PC-9 (cell line): ENCODE data around the gene CEP120. TPM values are rescaled to one million over a fixed set of nuclear protein-coding genes. Genes with fewer than 3 reads are reported as not detected.
"Not testable (repeated sequence)": the region's sequence is repeated elsewhere in the genome, so short reads cannot be mapped to it uniquely, and the experiment has no call there.

Source experiments
- BruUV-seq: library from RNA; stranded (reverse); fragments of 400-500 nt; replicated peaks from 2 replicates; lab custom pipeline; 2021; lab: Mats Ljungman, UMichigan
- CTCF ChIA-PET: fragments of 300-600 bp; sonication (Branson Sonifier 250); formaldehyde crosslinking; loops from one replicate; lab custom pipeline; 2022; ENCODE audit warnings: antibody characterized with exemption; lab: Charles Lee
- POLR2A ChIA-PET: fragments of 300-600 bp; sonication (Branson Sonifier 250); formaldehyde crosslinking; loops from one replicate; lab custom pipeline; 2022; ENCODE audit warnings: antibody characterized with exemption; ENCODE audit not compliant: unreplicated experiment; lab: Charles Lee
- DNase-seq, 2 experiments: peaks; one replicate each; pipeline versions ENCODE4 v3.0.0 to v3.0.0-alpha.2; 2015 to 2022; ENCODE audit warnings: mixed read lengths in 1 of 2
- H2AFZ ChIP-seq: fragments of 200-600 bp; sonication (generic); 2 replicates; pipeline ENCODE4 v1.8.1; 2017; ENCODE audit warnings: antibody characterized with exemption
- H3F3A ChIP-seq: fragments of 200-600 bp; sonication (generic); 2 replicates; pipeline ENCODE4 v1.8.1; 2017; ENCODE audit warnings: antibody characterized with exemption, mild to moderate bottlenecking, low read depth; ENCODE audit not compliant: insufficient read depth
- H3K27ac ChIP-seq: fragments of 200-600 bp; sonication (generic); 2 replicates; pipeline ENCODE4 v1.6.1; 2016; ENCODE audit warnings: mixed run types
- H3K27me3 ChIP-seq: fragments of 200-600 bp; sonication (generic); 2 replicates; pipeline ENCODE4 v1.6.1; 2016; ENCODE audit warnings: low read depth, mixed run types; ENCODE audit not compliant: insufficient read depth
- H3K36me3 ChIP-seq: fragments of 200-600 bp; sonication (generic); 2 replicates; pipeline ENCODE4 v1.6.1; 2016; ENCODE audit warnings: low read depth, mixed run types
- H3K4me1 ChIP-seq: fragments of 200-600 bp; sonication (generic); replicated peaks from 2 replicates; pipeline ENCODE4 v1.6.1; 2016; ENCODE audit warnings: mixed run types; ENCODE audit not compliant: insufficient read depth
- H3K4me2 ChIP-seq: fragments of 200-600 bp; sonication (generic); 2 replicates; pipeline ENCODE4 v1.6.1; 2017; ENCODE audit warnings: mixed run types
- H3K4me3 ChIP-seq: fragments of 200-600 bp; sonication (generic); 2 replicates; pipeline ENCODE4 v1.6.1; 2016; ENCODE audit warnings: mixed run types
- H3K79me2 ChIP-seq: fragments of 200-600 bp; sonication (generic); 2 replicates; pipeline ENCODE4 v1.6.1; 2017; ENCODE audit warnings: low read depth, mixed run types
- H3K9me2 ChIP-seq: fragments of 200-600 bp; sonication (generic); 2 replicates; pipeline ENCODE4 v1.8.1; 2017; ENCODE audit warnings: mild to moderate bottlenecking; ENCODE audit not compliant: insufficient read depth
- H3K9me3 ChIP-seq: fragments of 200-600 bp; sonication (generic); 2 replicates; pipeline ENCODE4 v1.8.1; 2016; ENCODE audit warnings: low read depth; ENCODE audit not compliant: insufficient read depth
- H4K20me1 ChIP-seq: fragments of 200-600 bp; sonication (generic); 2 replicates; pipeline ENCODE4 v1.8.1; 2017; ENCODE audit not compliant: insufficient read depth
- CTCF ChIP-seq: fragments of 200-600 bp; sonication (generic); conservative IDR thresholded peaks from 2 replicates; pipeline ENCODE4 v1.6.1; 2017; ENCODE audit warnings: mixed run types, antibody characterized with exemption, mild to moderate bottlenecking, moderate library complexity
- EZH2 ChIP-seq: fragments of 200-600 bp; sonication (generic); IDR thresholded peaks from 2 replicates; pipeline ENCODE4 v1.8.0; 2017; ENCODE audit warnings: antibody characterized with exemption, low read depth
- intact Hi-C: fragments of 100-400 bp; cut with micrococcal nuclease; formaldehyde crosslinking; loops from one replicate; pipeline ENCODE4 v1.10.0; 2022; ENCODE audit not compliant: unreplicated experiment
- total RNA-seq: library from RNA; stranded (reverse); gene quantifications from 2 replicates; pipeline ENCODE4 v1.2.3, GENCODE V29; 2021

The CEP120 gene
- total RNA-seq, 1 experiment from 2014 or later, result 24.5 TPM

- BruUV-seq, result no TSS peak
Observed at GRCh38 chr5:123421773-123422172, 1.4 kb downstream of the CEP120 start.

GRCh38 chr5:123414974-123415373 is 8.2 kb downstream of the CEP120 start:
- CTCF ChIA-PET, result interaction anchor here (0.6 kb wide), 1 partner anchor 133 kb away, joined by 4 read pairs; no protein-coding TSS in a partner anchor
- POLR2A ChIA-PET, result no interaction called here

More at GRCh38 chr5:123421773-123422172, 1.4 kb downstream of the CEP120 start:
- Histone ChIP-seq H3F3A (peaks cover 5% of the 10 kb centered on the region; the same call in 1 of the 2 replicates), H3K4me1 (peaks cover 30% of the 10 kb centered on the region), H3K9me3 (no peaks in the 10 kb centered on the region), H3K4me3 (peak overlapping the region; percentile 66), H3K36me3 (peaks cover 6% of the 10 kb centered on the region; the same call in 1 of the 2 replicates), H2AFZ (no peak overlapping the region), H3K27me3 (no peaks in the 10 kb centered on the region), H3K9me2 (no peaks in the 10 kb centered on the region), H3K4me2 (peak overlapping the region; percentile 88), H4K20me1 (no peaks in the 10 kb centered on the region), H3K27ac (no peak overlapping the region), H3K79me2 (peaks cover 34% of the 10 kb centered on the region)
- TF ChIP-seq EZH2 (no peak), CTCF (no peak)
- intact Hi-C loops, result loop anchor here (1.0 to 2.0 kb wide), 2 partner anchors 9 to 189 kb away; no protein-coding TSS in a partner anchor
- ChIA-PET POLR2A (no interaction called here), CTCF (no interaction called here)
- no peak for DNase-seq

GRCh38 chr5:123412206-123412605 is 11.0 kb downstream of the CEP120 start:
- CTCF ChIA-PET, result no interaction called here
- intact Hi-C loops, result loop anchor here (1.0 kb wide), 1 partner anchor 9 kb away; no protein-coding TSS in a partner anchor
- TF ChIP-seq EZH2 (no peak), CTCF (no peak)

More at GRCh38 chr5:123414974-123415373, 8.2 kb downstream of the CEP120 start:
- no peaks in the 10 kb centered on the region for H3K27me3 ChIP-seq
- DNase-seq, result no peak
- TF ChIP-seq CTCF (no peak), EZH2 (no peak)
- no peak overlapping the region for H2AFZ ChIP-seq
- no peaks in the 10 kb centered on the region for H3K9me3 ChIP-seq
- H4K20me1 ChIP-seq, result no peaks in the 10 kb centered on the region
- no peak overlapping the region for H3K4me2 ChIP-seq
- peaks cover 5% of the 10 kb centered on the region; the same call in 1 of the 2 replicates for H3K79me2 ChIP-seq
- no TSS peak for BruUV-seq
- no peaks in the 10 kb centered on the region for H3F3A ChIP-seq
- no peak overlapping the region for H3K27ac ChIP-seq
- H3K9me2 ChIP-seq, result no peaks in the 10 kb centered on the region
- peaks cover 29% of the 10 kb centered on the region for H3K36me3 ChIP-seq
- no peaks in the 10 kb centered on the region for H3K4me1 ChIP-seq
- H3K4me3 ChIP-seq, result no peak overlapping the region
- intact Hi-C loops, result no loop called here

GRCh38 chr5:123401999-123402398 is 21.2 kb downstream of the CEP120 start:
- peaks cover 11% of the 10 kb centered on the region for H3K36me3 ChIP-seq
- CTCF ChIA-PET, H3K27me3 ChIP-seq, H3K4me3 ChIP-seq, H3K4me1 ChIP-seq, H3K27ac ChIP-seq, H3K79me2 ChIP-seq, H2AFZ ChIP-seq, H4K20me1 ChIP-seq, H3K4me2 ChIP-seq, H3K9me3 ChIP-seq, intact Hi-C loops, POLR2A ChIA-PET, BruUV-seq, DNase-seq, H3K9me2 ChIP-seq, H3F3A ChIP-seq: not testable (repeated sequence)

More at GRCh38 chr5:123412206-123412605, 11.0 kb downstream of the CEP120 start:
- H3K27ac ChIP-seq, result no peak overlapping the region
- no peaks in the 10 kb centered on the region for H3K9me2 ChIP-seq
- no peaks in the 10 kb centered on the region for H3K27me3 ChIP-seq
- no peak overlapping the region for H3K4me2 ChIP-seq
- no peaks in the 10 kb centered on the region for H3K9me3 ChIP-seq
- no peak for DNase-seq
- H2AFZ ChIP-seq, result no peak overlapping the region
- H3K36me3 ChIP-seq, result peaks cover 34% of the 10 kb centered on the region
- H3K4me3 ChIP-seq, result no peak overlapping the region
- POLR2A ChIA-PET, result no interaction called here
- BruUV-seq, result no TSS peak
- no peaks in the 10 kb centered on the region for H3K79me2 ChIP-seq
- H3F3A ChIP-seq, result no peaks in the 10 kb centered on the region
- H3K4me1 ChIP-seq, result no peaks in the 10 kb centered on the region
- H4K20me1 ChIP-seq, result no peaks in the 10 kb centered on the region
